Psoas muscle (tissue), 8 donors: ENCODE data around the gene UCN2. TPM values are rescaled to one million over a fixed set of nuclear protein-coding genes. Genes with fewer than 3 reads are reported as not detected.
"Not testable (repeated sequence)": the region's sequence is repeated elsewhere in the genome, so short reads cannot be mapped to it uniquely, and the experiment has no call there.

Source experiments
- ATAC-seq, 4 donors: fragments of 200-7000 bp; cut with Tn5 transposase; one replicate each; pipeline ENCODE4 v1.9.1; 2020; ENCODE audit warnings: moderate library complexity in 3 of 4, mild to moderate bottlenecking in 2 of 4
- DNase-seq, 2 donors: peaks; one replicate each; pipeline ENCODE4 v3.0.0-alpha.2; 2020
- H3K27ac ChIP-seq: fragments of 200-600 bp; one replicate; pipeline ENCODE4 v1.8.0; 2022
- H3K27me3 ChIP-seq, 3 donors: fragments of 200-600 bp in 1 of 3; one replicate each; pipeline versions ENCODE4 v1.6.1 to v1.8.0; 2013 to 2022; ENCODE audit warnings: low read length in 2 of 3, mild to moderate bottlenecking in 2 of 3, moderate library complexity in 1 of 3; ENCODE audit not compliant: insufficient read depth in 3 of 3
- H3K36me3 ChIP-seq, 2 donors: fragments of 200-600 bp in 1 of 2; one replicate each; pipeline versions ENCODE4 v1.6.1 to v1.8.0; 2013 to 2022; ENCODE audit warnings: low read depth in 1 of 2, mild to moderate bottlenecking in 1 of 2, moderate library complexity in 1 of 2; ENCODE audit not compliant: insufficient read depth in 1 of 2
- H3K4me1 ChIP-seq: fragments of 200-600 bp; one replicate; pipeline ENCODE4 v1.8.0; 2022
- H3K4me3 ChIP-seq: fragments of 200-600 bp; one replicate; pipeline ENCODE4 v1.8.0; 2022; ENCODE audit warnings: mild to moderate bottlenecking
- H3K9me3 ChIP-seq: fragments of 200-600 bp; one replicate; pipeline ENCODE4 v1.8.0; 2022
- WGBS, 3 donors: extraction: QIAGEN DNeasy Blood & Tissue Kit; methylation state at CpG; one replicate each; pipeline versions ENCODE4 v1.1.6 to v1.1.7; 2013; 5-methylcytosine and 5-hydroxymethylcytosine counted together
- intact Hi-C, 2 donors: fragments of 100-400 bp; cut with DNase I; formaldehyde crosslinking; loops; one replicate each; pipeline versions ENCODE4 v1.11.0 to v1.14.2; 2022
- polyA plus RNA-seq, 3 donors: library from polyadenylated mRNA; stranded (reverse); fragments of 200-250 nt; gene quantifications; one replicate each; pipeline ENCODE4 v1.2.3, GENCODE V29; 2013
- total RNA-seq, 4 donors: library from RNA; stranded (reverse); fragmentation: NEBNext Ultra II Directional in 2 of 4; extraction: Animal tissue kit (Norgen Biotek cat#: 25700) in 2 of 4; gene quantifications; one replicate each; pipeline versions ENCODE4 v1.2.1 to v1.2.4, GENCODE V29; 2021 to 2023
- TF ChIP-seq, protein P1 (sequence below): fragments of 200-600 bp; IDR thresholded peaks from one replicate; pipeline ENCODE4 v1.8.0; 2022; ENCODE audit warnings: antibody characterized with exemption
- donor health status: healthy with polysubstance abuse.
- donor health status: DM: no; HTN: no; CAD: no; lungs with moderate emphysema.
- donor health status: Bipolar disorder and iron deficiency.
- donor health status: healthy.
- donor health status: DM: yes; HTN: yes; CAD: no.
- donor health status: DM: no; HTN: no; CAD: no.
- donor health status: DM: no; HTN: no; CAD: no.
- donor health status: DM: yes; HTN: yes; CAD: no.

The UCN2 gene
- total and polyA plus RNA-seq, 7 donors, result 0.12 to 0.32 (median 0.17) TPM; not detected in 4

GRCh38 chr3:48553886-48554845, 9.4 kb downstream of the UCN2 start:
- WGBS, 3 donors, result 85 to 96% (median 87%) methylated on average over 14 of the region's 14 CpGs
- no peak for DNase-seq
- H3K36me3 ChIP-seq, result no peaks in the 10 kb centered on the region
- H3K9me3 ChIP-seq, result no peaks in the 10 kb centered on the region
- intact Hi-C loops, result no loop called here
- TF ChIP-seq, protein P1, sequence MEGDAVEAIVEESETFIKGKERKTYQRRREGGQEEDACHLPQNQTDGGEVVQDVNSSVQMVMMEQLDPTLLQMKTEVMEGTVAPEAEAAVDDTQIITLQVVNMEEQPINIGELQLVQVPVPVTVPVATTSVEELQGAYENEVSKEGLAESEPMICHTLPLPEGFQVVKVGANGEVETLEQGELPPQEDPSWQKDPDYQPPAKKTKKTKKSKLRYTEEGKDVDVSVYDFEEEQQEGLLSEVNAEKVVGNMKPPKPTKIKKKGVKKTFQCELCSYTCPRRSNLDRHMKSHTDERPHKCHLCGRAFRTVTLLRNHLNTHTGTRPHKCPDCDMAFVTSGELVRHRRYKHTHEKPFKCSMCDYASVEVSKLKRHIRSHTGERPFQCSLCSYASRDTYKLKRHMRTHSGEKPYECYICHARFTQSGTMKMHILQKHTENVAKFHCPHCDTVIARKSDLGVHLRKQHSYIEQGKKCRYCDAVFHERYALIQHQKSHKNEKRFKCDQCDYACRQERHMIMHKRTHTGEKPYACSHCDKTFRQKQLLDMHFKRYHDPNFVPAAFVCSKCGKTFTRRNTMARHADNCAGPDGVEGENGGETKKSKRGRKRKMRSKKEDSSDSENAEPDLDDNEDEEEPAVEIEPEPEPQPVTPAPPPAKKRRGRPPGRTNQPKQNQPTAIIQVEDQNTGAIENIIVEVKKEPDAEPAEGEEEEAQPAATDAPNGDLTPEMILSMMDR, result no peak
- H3K27me3 ChIP-seq, result no peaks in the 10 kb centered on the region
- H3K4me3 ChIP-seq, result no peak overlapping the region
- peaks cover 17% of the 10 kb centered on the region for H3K4me1 ChIP-seq
- no peak overlapping the region for H3K27ac ChIP-seq
- ATAC-seq, result no peak

- H3K4me3 ChIP-seq, result no peak overlapping the region
- H3K27ac ChIP-seq, result no peak overlapping the region
- WGBS, 3 donors, result 88 to 90% (median 89%) methylated on average over 5 of the region's 5 CpGs
- DNase-seq (no peak), ATAC-seq (no peak)
- intact Hi-C loops, result no loop called here
- no peaks in the 10 kb centered on the region for H3K36me3 ChIP-seq
- no peaks in the 10 kb centered on the region for H3K27me3 ChIP-seq
- TF ChIP-seq, protein P1, result no peak
- H3K4me1 ChIP-seq, result peaks cover 10% of the 10 kb centered on the region
- H3K9me3 ChIP-seq, result no peaks in the 10 kb centered on the region
Measured at GRCh38 chr3:48553361-48553760, 10.2 kb downstream of the UCN2 start.

DNA sequence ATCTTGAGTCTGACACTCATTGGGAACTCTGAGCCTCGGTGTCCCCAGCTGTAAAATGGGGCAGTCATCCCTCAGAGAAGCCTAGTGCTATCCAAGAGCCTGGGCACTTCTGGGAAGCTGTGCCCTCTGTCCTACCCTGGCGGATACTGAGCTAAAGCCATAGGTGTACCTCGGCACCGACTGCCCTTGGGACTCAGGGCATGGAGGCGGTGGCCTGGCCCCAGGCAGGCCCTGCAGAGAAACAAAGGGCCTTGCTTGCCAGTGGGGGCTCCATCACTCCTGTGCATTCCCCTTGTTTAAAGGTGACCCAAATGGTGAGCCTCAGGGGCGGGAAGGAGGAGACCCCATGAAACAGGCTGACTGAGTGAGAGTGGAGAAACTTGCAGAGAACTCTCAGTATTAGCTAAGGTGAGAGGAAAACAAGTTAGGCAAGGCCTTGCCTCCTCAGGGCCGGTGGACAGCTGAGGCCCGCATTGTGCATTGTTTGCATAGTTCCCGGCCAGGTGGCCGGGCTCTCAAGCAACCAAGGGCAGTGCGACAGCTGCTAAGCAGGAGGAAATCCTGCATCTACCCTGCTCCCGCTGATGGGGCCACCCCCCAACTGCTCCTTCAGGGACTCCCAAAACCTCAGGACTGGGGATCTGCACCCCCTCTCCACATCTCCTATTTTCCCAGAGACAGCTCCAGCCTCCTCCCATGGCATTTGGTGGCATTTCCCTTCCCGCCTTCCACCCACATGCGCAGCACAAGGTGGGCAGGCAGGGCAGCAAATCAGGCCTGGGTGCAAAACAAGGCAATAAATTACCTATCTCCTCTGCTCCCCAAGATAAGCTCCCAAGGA, 11.2 kb downstream of the UCN2 start:
- ATAC-seq (no peak), DNase-seq (no peak)
- H3K27ac ChIP-seq, result no peak overlapping the region
- no peaks in the 10 kb centered on the region for H3K9me3 ChIP-seq
- H3K4me1 ChIP-seq, result peaks cover 3% of the 10 kb centered on the region
- H3K36me3 ChIP-seq, result no peaks in the 10 kb centered on the region
- H3K27me3 ChIP-seq, result no peaks in the 10 kb centered on the region
- no peak overlapping the region for H3K4me3 ChIP-seq
- TF ChIP-seq, protein P1, result no peak
- intact Hi-C loops, result no loop called here
- 75 to 80% (median 79%) methylated on average over 14 of the region's 14 CpGs for WGBS, 3 donors

- DNase-seq, ATAC-seq, H3K27ac ChIP-seq, H3K36me3 ChIP-seq, H3K4me3 ChIP-seq, intact Hi-C loops, H3K27me3 ChIP-seq, H3K9me3 ChIP-seq, H3K4me1 ChIP-seq: not testable (repeated sequence)
- 88 to 97% (median 89%) methylated on average over 7 of the region's 7 CpGs for WGBS, 3 donors
Measured at GRCh38 chr3:48551651-48552050, 11.9 kb downstream of the UCN2 start.
